Activated CD4-positive, alpha-beta memory T cell treated with anti-CD3 and anti-CD28 coated beads for 36 hours (primary cell): ENCODE measurements around the gene UGT2B7. TPM values are rescaled to one million over a fixed set of nuclear protein-coding genes. Genes with fewer than 3 reads are reported as not detected.

Source experiments
- CTCF ChIA-PET: fragments of 350-600 bp; sonication (Branson Sonifier 250); formaldehyde crosslinking; loops from one replicate; lab custom pipeline; 2021; ENCODE audit warnings: antibody characterized with exemption, inconsistent platforms; lab: Charles Lee
- POLR2A ChIA-PET: fragments of 350-600 bp; sonication (Branson Sonifier 250); formaldehyde crosslinking; loops from one replicate; lab custom pipeline; 2021; ENCODE audit warnings: antibody characterized with exemption; lab: Charles Lee
- DNase-seq: peaks from one replicate; pipeline ENCODE4 v3.0.0-alpha.2; 2020
- H3K27ac Mint-ChIP-seq: one replicate; pipeline ENCODE4 v1.8.0; 2021; ENCODE audit warnings: mixed read lengths
- H3K27me3 Mint-ChIP-seq: one replicate; pipeline ENCODE4 v1.8.0; 2021; ENCODE audit warnings: mixed read lengths
- H3K36me3 Mint-ChIP-seq: one replicate; pipeline ENCODE4 v1.8.0; 2021; ENCODE audit warnings: mixed read lengths
- H3K4me1 Mint-ChIP-seq: one replicate; pipeline ENCODE4 v1.8.0; 2021; ENCODE audit warnings: low read depth, mixed read lengths
- H3K4me3 Mint-ChIP-seq: one replicate; pipeline ENCODE4 v1.8.0; 2021; ENCODE audit warnings: mild to moderate bottlenecking, mixed read lengths
- H3K9me3 Mint-ChIP-seq: one replicate; pipeline ENCODE4 v1.8.0; 2021; ENCODE audit warnings: mixed read lengths
- intact Hi-C: fragments of 100-400 bp; cut with micrococcal nuclease; formaldehyde crosslinking; loops from one replicate; pipeline ENCODE4 v1.15.1; 2023
- total RNA-seq, 2 experiments: library from RNA; stranded (reverse); gene quantifications; one replicate each; pipeline ENCODE4 v1.2.3, GENCODE V29; 2021

UGT2B7 gene
- total RNA-seq, 2 experiments from 2014 or later, result not detected

- POLR2A ChIA-PET, result no interaction called here
Measured at GRCh38 chr4:69126024-69126423, 29.8 kb downstream of the UGT2B7 start.

DNA sequence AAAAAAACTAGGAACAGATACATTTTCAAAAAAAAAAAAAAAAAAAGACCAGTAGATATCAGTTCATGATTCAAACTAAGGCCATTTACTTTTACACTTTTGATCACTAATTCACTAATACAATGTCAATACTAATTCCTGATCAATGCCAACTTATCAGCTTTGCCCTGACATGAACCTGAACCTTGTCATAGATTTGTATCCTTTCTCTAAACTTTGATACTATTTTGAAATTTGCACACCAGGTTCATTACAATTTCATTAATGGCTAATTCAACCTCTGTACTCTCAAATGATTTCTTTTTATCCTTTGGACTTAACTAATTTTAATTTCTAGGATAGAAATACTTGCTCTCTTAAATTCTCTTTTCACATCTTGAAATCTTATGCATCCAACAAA is 37.7 kb downstream of the UGT2B7 start:
- no peaks in the 10 kb centered on the region for H3K9me3 Mint-ChIP-seq
- H3K27ac Mint-ChIP-seq, result no peak overlapping the region
- ChIA-PET POLR2A (no interaction called here), CTCF (no interaction called here)
- H3K4me1 Mint-ChIP-seq, result no peaks in the 10 kb centered on the region
- no peaks in the 10 kb centered on the region for H3K27me3 Mint-ChIP-seq
- DNase-seq, result no peak
- H3K36me3 Mint-ChIP-seq, result no peaks in the 10 kb centered on the region
- intact Hi-C loops, result no loop called here
- H3K4me3 Mint-ChIP-seq, result no peak overlapping the region

More at GRCh38 chr4:69126024-69126423, 29.8 kb downstream of the UGT2B7 start:
- no peak overlapping the region for H3K4me3 Mint-ChIP-seq
- H3K9me3 Mint-ChIP-seq, result no peaks in the 10 kb centered on the region
- no peaks in the 10 kb centered on the region for H3K36me3 Mint-ChIP-seq
- no peak for DNase-seq
- no peaks in the 10 kb centered on the region for H3K27me3 Mint-ChIP-seq
- H3K4me1 Mint-ChIP-seq, result no peaks in the 10 kb centered on the region
- CTCF ChIA-PET, result no interaction called here
- intact Hi-C loops, result no loop called here
- H3K27ac Mint-ChIP-seq, result no peak overlapping the region

DNA sequence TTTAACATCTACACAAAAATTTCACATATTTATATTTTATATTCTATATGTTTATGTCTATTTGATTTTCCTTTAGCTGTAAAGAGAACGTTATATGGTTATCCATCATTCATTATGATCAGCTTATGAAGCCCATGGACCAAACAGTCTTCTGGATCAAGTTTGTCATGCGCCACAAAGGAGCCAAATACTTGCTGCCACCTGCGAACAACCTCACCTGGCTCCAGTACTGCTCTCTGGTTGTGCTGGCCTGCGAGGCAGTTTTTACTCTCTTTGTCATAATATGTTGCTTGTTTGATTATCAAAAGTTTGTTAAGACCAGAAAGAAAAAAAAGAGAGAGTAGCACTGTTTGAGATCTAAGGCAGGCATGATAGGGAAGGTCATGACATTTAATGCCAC is 38.2 kb downstream of the UGT2B7 start:
- intact Hi-C loops, result no loop called here
- no peaks in the 10 kb centered on the region for H3K27me3 Mint-ChIP-seq
- ChIA-PET POLR2A (no interaction called here), CTCF (no interaction called here)
- no peak overlapping the region for H3K4me3 Mint-ChIP-seq
- no peak for DNase-seq
- H3K4me1 Mint-ChIP-seq, result no peaks in the 10 kb centered on the region
- no peaks in the 10 kb centered on the region for H3K36me3 Mint-ChIP-seq
- H3K9me3 Mint-ChIP-seq, result no peaks in the 10 kb centered on the region
- no peak overlapping the region for H3K27ac Mint-ChIP-seq

DNA sequence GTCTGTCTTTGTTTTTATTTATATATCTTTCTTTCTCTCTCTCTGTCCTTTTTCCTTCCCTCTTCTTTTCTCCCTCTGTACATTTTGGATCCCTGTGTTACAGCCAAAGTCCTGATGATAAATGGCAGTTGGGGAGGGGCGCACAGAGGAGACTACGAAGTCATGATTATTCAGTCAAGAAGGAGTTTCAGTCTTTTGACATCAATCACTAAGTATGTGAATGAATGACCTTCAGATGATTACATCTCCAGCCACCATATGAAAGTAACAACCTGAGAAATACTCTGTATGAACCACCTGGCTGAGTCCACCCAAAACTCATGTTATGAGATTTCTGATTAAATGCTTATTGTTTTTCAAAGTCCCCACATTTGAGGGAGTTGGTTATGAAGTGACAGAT is 45.0 kb downstream of the UGT2B7 start:
- H3K4me1 Mint-ChIP-seq, result no peaks in the 10 kb centered on the region
- no peak overlapping the region for H3K27ac Mint-ChIP-seq

DNA sequence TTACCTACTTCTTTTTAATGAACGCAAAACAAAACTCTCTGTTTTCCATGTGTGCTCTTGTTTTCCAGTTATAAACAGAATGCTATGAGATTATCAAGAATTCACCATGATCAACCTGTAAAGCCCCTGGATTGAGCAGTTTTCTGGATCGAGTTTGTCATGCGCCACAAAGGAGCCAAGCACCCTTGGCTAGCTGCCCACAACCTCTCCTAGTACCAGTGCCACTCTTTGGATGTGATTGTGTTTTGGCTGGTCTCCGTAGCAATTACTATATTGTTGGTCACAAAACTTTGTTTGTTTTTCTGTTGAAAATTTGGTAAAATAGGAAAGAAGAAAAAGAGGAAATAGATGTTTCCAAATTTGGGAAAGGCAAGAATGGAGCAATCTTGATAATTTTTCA is 51.1 kb downstream of the UGT2B7 start:
- Mint-ChIP-seq H3K4me3 (no peak overlapping the region), H3K9me3 (no peaks in the 10 kb centered on the region), H3K4me1 (no peaks in the 10 kb centered on the region), H3K27me3 (no peaks in the 10 kb centered on the region), H3K27ac (no peak overlapping the region), H3K36me3 (no peaks in the 10 kb centered on the region)
- ChIA-PET CTCF (no interaction called here), POLR2A (no interaction called here)
- intact Hi-C loops, result no loop called here
- DNase-seq, result no peak

More for the DNA sequence above, 45.0 kb downstream of the UGT2B7 start:
- POLR2A ChIA-PET, result no interaction called here
- H3K9me3 Mint-ChIP-seq, result no peaks in the 10 kb centered on the region
- DNase-seq, result no peak
- H3K27me3 Mint-ChIP-seq, result no peaks in the 10 kb centered on the region
- CTCF ChIA-PET, result no interaction called here
- no peaks in the 10 kb centered on the region for H3K36me3 Mint-ChIP-seq
- intact Hi-C loops, result no loop called here
- no peak overlapping the region for H3K4me3 Mint-ChIP-seq

DNA sequence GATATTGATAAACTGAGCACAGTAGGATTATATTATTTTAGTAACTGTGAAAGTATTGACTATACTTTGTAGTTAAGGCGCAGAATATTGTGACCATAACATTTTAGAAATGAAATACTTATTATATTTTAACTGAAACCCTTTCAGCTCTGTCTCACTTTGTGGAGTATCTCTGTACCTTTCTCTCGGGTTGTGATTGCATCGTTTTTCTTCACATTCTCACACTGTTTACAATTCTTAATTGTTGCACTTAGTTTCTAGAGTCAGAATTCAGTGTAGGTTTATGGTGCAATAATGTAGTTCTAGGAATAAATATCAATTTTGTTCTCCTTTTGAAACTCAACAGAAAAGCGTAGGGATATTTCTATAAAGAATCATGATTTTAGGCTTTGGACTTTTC is 57.7 kb downstream of the UGT2B7 start:
- intact Hi-C loops, result no loop called here
- H3K4me1 Mint-ChIP-seq, result no peaks in the 10 kb centered on the region
- no peak overlapping the region for H3K4me3 Mint-ChIP-seq
- H3K27me3 Mint-ChIP-seq, result no peaks in the 10 kb centered on the region
- ChIA-PET POLR2A (no interaction called here), CTCF (no interaction called here)
- no peak for DNase-seq
- no peak overlapping the region for H3K27ac Mint-ChIP-seq
- no peaks in the 10 kb centered on the region for H3K36me3 Mint-ChIP-seq
- H3K9me3 Mint-ChIP-seq, result no peaks in the 10 kb centered on the region

DNA sequence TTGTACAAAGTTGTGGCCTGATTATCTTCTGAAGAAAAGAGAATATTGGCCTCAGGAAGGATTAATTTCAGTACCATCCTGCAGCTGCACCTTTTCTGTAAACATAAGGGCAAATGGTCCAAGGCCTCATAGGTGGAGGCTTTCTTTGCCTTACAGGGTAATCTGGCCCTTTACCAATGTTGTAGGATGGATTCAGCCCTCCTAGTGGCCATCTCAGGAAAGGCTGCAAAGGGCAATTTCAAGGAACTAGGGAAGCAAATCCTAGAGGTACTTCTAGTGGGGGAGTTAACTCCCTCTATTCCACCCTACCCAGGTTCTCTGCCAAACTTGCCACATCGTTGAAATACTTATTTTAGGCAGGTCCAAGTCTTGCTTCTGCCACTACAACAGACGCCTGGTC is 60.6 kb downstream of the UGT2B7 start:
- intact Hi-C loops, result no loop called here
- ChIA-PET CTCF (no interaction called here), POLR2A (no interaction called here)
- no peaks in the 10 kb centered on the region for H3K36me3 Mint-ChIP-seq
- no peaks in the 10 kb centered on the region for H3K27me3 Mint-ChIP-seq
- no peak for DNase-seq
- H3K27ac Mint-ChIP-seq, result no peak overlapping the region
- H3K4me1 Mint-ChIP-seq, result no peaks in the 10 kb centered on the region
- H3K9me3 Mint-ChIP-seq, result no peaks in the 10 kb centered on the region
- H3K4me3 Mint-ChIP-seq, result no peak overlapping the region

Other genes starting within 250 kb of the UGT2B7 start
- gene UGT2A3, start 144.7 kb upstream of the UGT2B7 start, total RNA-seq, result not detected
- gene UGT2B11, start 118.3 kb downstream of the UGT2B7 start, total RNA-seq, result not detected
- gene UGT2B28, start 184.0 kb downstream of the UGT2B7 start, total RNA-seq, result not detected